ENCODE data around the gene DMC1.

DNA sequence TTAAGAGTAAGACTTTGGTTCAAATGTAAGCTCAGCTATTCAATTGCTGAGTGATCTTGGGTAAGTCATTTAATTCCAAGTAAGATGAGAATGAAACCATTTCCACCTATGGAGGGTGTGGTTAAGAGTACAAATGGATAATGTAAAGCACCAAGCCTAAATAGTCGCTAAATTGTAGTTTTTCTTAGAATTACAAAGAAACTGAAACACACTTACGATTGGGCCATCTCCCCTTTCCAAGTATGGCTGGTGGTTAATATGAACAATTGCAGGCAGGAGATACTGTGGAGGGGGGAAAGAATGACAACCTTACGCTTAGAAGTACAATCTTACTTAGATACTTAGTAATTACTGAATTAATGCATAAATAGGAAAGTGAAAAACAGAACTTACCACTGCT, 72.1 kb downstream of the DMC1 start:
- TF ChIP-seq, protein P1, sequence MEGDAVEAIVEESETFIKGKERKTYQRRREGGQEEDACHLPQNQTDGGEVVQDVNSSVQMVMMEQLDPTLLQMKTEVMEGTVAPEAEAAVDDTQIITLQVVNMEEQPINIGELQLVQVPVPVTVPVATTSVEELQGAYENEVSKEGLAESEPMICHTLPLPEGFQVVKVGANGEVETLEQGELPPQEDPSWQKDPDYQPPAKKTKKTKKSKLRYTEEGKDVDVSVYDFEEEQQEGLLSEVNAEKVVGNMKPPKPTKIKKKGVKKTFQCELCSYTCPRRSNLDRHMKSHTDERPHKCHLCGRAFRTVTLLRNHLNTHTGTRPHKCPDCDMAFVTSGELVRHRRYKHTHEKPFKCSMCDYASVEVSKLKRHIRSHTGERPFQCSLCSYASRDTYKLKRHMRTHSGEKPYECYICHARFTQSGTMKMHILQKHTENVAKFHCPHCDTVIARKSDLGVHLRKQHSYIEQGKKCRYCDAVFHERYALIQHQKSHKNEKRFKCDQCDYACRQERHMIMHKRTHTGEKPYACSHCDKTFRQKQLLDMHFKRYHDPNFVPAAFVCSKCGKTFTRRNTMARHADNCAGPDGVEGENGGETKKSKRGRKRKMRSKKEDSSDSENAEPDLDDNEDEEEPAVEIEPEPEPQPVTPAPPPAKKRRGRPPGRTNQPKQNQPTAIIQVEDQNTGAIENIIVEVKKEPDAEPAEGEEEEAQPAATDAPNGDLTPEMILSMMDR (conservative IDR thresholded peaks at IDR 0.05 in 1 of 2, IDR thresholded peaks at IDR 0.05 in 1 of 2; ENCODE audit: extremely low read depth in 1 of 2, insufficient read depth in 1 of 2, low read depth in 1 of 2, low read length in 2 of 2) = no peak
- no peak for TF ChIP-seq EZH2 (IDR thresholded peaks at IDR 0.05; ENCODE audit: borderline replicate concordance, low read length)
